ENCODE data around the gene KRTAP22-2.

Gene KRTAP22-2

DNA sequence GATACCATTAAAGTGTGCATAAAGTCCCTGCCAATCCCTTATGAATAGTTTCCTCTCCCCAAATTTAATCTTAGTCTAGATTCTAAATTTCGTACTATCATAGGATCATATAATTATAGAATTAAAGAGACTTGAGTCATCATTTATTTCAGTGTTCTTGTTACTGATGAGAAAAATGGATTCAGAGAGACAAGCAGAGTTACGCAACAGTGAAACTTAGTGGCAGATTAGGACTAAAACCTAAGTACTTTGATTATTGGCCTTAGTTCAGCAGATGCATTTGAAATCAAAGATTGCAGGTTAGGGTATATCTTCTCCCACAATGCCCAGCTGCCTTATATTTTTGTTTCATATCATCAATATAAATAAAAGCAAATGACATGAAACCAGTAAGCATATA, 28.2 kb downstream of the KRTAP22-2 start:
- DNase-seq, result no peak

DNA sequence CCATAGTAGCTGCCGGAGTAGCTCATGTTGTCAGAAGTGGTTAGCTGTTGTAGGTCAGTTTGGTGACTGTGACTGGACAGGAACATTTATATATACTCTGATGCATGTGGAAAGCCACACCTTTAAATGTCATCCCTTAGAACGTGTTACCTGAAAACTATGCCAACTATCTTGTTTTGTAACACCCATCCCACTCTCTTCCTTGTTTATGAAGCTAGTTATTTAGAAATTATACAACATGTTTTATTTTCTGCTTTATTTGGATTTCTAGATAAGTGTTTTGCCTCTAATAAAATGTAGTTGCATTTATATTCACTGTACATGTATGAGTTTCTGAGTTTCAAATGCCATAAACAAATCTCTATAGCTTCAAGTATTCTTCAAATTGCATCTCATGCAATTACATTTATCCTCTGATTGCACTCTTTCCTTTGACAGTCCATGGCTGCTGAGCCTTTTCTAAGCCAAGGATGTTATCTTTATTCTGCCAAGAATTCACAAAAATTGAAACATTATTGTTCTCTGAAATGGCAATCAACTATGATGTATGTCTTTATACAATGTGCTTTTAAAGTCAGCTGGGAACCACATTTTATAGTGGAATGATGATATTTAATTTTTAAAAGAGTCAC, 28.8 kb downstream of the KRTAP22-2 start, which contains the start of gene KRTAP19-7:
KRTAP19-7 (minus strand) TSS at position 51 of the 632 bp plus-strand sequence; CDS start at position 26, 25 bp downstream.
- DNase-seq, result no peak

DNA sequence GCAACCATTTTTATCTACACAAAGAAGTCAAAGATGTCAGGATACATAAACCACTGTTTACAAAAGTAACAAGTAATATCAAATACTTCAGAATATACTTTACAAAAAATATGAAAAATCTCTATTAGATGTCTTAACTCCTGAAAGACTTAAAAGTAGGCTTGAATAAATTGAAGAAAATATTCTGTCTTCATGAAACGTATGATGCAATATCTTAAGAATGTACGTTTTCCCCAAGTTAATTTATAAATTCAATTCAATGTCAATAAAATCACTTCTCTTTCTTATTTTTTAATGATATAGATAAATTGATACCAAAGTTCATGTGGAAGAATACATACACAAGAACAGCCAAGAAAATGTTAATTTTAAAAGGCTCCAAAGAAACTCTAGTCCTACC, 35.1 kb downstream of the KRTAP22-2 start:
- DNase-seq, result no peak

DNA sequence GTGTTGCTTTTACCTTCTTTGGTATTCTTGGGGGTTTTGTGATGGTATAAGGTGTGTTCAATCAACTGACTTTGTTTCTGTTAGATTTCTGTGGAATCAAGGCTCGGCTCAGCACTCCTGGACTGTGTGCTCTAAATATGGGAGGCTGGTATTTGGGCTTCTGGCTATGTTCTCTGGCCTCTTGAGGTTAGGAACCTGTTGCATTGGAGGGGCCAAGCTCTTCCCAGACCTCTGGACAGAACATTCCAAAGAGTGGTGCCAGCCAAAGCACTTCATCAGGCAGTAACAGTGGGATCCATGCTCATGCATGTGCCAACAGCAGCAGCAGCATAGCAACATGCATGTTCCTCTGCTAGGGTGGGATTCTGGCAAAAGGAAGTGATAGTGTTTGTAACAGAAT, 37.4 kb downstream of the KRTAP22-2 start:
- no peak for DNase-seq

DNA sequence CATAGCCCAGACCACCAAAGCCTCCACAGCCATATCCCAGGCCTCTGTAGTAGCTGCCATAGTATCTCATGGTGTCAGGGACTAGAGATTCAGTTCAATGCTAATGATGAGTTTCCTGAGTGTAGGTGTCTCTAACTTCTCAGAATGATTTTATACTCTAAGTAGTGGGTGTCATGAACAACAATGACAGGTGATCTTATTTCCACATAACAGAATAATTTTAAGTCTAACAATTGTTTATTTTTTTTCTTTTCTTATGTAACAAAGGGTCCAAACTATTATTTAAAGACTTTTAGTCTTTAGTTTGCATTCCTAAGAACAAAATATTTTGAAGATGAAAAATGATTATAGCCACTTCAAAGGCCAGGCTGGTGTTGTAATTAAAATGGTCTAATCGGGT, 48.4 kb downstream of the KRTAP22-2 start, which contains the start of gene KRTAP19-6:
KRTAP19-6 (minus strand) TSS at position 101 of the 400 bp plus-strand sequence; CDS start at position 70, 31 bp downstream.
- no peak for DNase-seq
